Gastrocnemius medialis (tissue), 4 donors: ENCODE results near the gene CCBE1. TPM values are rescaled to one million over a fixed set of nuclear protein-coding genes. Genes with fewer than 3 reads are reported as not detected.
A peak's percentile ranks its signal among the peaks of the same experiment; 100 is the strongest.

ENCODE experiments used
- ATAC-seq, 2 donors: fragments of 150-250 bp; one replicate each; pipeline ENCODE4 v1.9.1; 2016
- DNase-seq, 2 donors: peaks; one replicate each; pipeline ENCODE4 v3.0.0-alpha.2; 2019
- H3K27ac ChIP-seq, 4 donors: fragments of 200-600 bp; sonication (generic); 1 replicate in 1 of 4; 2 replicates in 3 of 4; pipeline ENCODE4 v1.5.1; 2016 to 2018; ENCODE audit warnings: mild to moderate bottlenecking in 2 of 4, moderate library complexity in 1 of 4
- H3K27me3 ChIP-seq, 3 donors: fragments of 200-600 bp; sonication (generic) in 2 of 3; 1 replicate in 1 of 3; 2 replicates in 2 of 3; pipeline versions ENCODE4 v1.5.1 to v1.6.0; 2016 to 2019; ENCODE audit warnings: mild to moderate bottlenecking in 1 of 3, moderate library complexity in 1 of 3
- H3K36me3 ChIP-seq, 2 donors: fragments of 200-600 bp; sonication (generic) in 1 of 2; one replicate each; pipeline ENCODE4 v1.5.1; 2017 to 2018
- H3K4me1 ChIP-seq, 2 donors: fragments of 200-600 bp; sonication (generic) in 1 of 2; one replicate each; pipeline ENCODE4 v1.5.1; 2016 to 2017; ENCODE audit warnings: mild to moderate bottlenecking in 2 of 2
- H3K4me3 ChIP-seq, 4 donors: fragments of 200-600 bp; sonication (generic) in 3 of 4; 1 replicate in 1 of 4; 2 replicates in 3 of 4; pipeline ENCODE4 v1.5.1; 2016 to 2019; ENCODE audit warnings: mild to moderate bottlenecking in 2 of 4
- H3K9me3 ChIP-seq, 3 donors: fragments of 200-600 bp; sonication (generic) in 2 of 3; 1 replicate in 1 of 3; 2 replicates in 2 of 3; pipeline ENCODE4 v1.5.1; 2016 to 2019
- CTCF ChIP-seq, 5 experiments: fragments of 450-650 bp in 3 of 5; fragments of 200-600 bp in 2 of 5; sonication (generic) in 2 of 5; IDR thresholded peaks in 4 of 5; conservative IDR thresholded peaks in 1 of 5; 1 replicate in 4 of 5; 2 replicates in 1 of 5; pipeline ENCODE4 v1.5.1; 2016 to 2019; ENCODE audit warnings: antibody characterized with exemption in 5 of 5, mild to moderate bottlenecking in 3 of 5, moderate library complexity in 3 of 5
- POLR2A ChIP-seq, 2 donors: fragments of 450-650 bp; IDR thresholded peaks; one replicate each; pipeline ENCODE4 v1.6.1; 2017; ENCODE audit warnings: antibody characterized with exemption in 2 of 2, mild to moderate bottlenecking in 2 of 2, moderate library complexity in 2 of 2
- in situ Hi-C, 4 donors: fragments of 200-750 bp; cut with MboI; loops; one replicate each; pipeline versions ENCODE4 v1.15.0 to v1.8.0; 2017; ENCODE audit warnings: low sequenced_read_pairs in 4 of 4
- intact Hi-C: fragments of 100-400 bp; cut with DNase I; formaldehyde crosslinking; loops from one replicate; pipeline ENCODE4 v1.15.1; 2023; ENCODE audit warnings: low total_unique reads
- total RNA-seq, 4 donors: library from RNA; depleted of rRNA; stranded (reverse); fragments of >200 nt; gene quantifications; one replicate each; pipeline versions ENCODE4 v1.1.0 to v1.2.3, GENCODE V29; 2016

CCBE1 gene
- total RNA-seq, 4 donors from 2014 or later = 0.44 to 2.7 (median 1.3) TPM

GRCh38 chr18:59431131-59431530 lies 266.1 kb downstream of the CCBE1 start:
- no peak for ATAC-seq
- in situ Hi-C loops = no loop called here
- intact Hi-C loops = no loop called here

GRCh38 chr18:59429608-59430007 lies 267.6 kb downstream of the CCBE1 start:
- ATAC-seq (no peak), DNase-seq (no peak)
- H3K36me3 ChIP-seq = no peaks in the 10 kb centered on the region
- H3K4me3 ChIP-seq = no peak overlapping the region
- no peak overlapping the region for H3K27ac ChIP-seq
- no peaks in the 10 kb centered on the region for H3K9me3 ChIP-seq
- H3K4me1 ChIP-seq = no peaks in the 10 kb centered on the region
- intact Hi-C loops (no loop called here), in situ Hi-C loops (no loop called here)
- TF ChIP-seq POLR2A (IDR thresholded peaks at IDR 0.05) = no peak
- TF ChIP-seq CTCF (IDR thresholded peaks at IDR 0.05 in 4 of 5, conservative IDR thresholded peaks at IDR 0.05 in 1 of 5) = no peak
- no peaks in the 10 kb centered on the region for H3K27me3 ChIP-seq

More at GRCh38 chr18:59431131-59431530, 266.1 kb downstream of the CCBE1 start:
- H3K4me1 ChIP-seq = no peaks in the 10 kb centered on the region
- H3K27ac ChIP-seq = no peak overlapping the region
- H3K9me3 ChIP-seq = no peaks in the 10 kb centered on the region
- no peaks in the 10 kb centered on the region for H3K36me3 ChIP-seq
- H3K4me3 ChIP-seq = no peak overlapping the region
- H3K27me3 ChIP-seq = no peaks in the 10 kb centered on the region
- no peak for DNase-seq
- TF ChIP-seq CTCF (IDR thresholded peaks at IDR 0.05 in 4 of 5, conservative IDR thresholded peaks at IDR 0.05 in 1 of 5) (no peak), POLR2A (IDR thresholded peaks at IDR 0.05) (no peak)

GRCh38 chr18:59428018-59428417 lies 269.2 kb downstream of the CCBE1 start:
- no peaks in the 10 kb centered on the region for H3K9me3 ChIP-seq
- H3K4me1 ChIP-seq = no peaks in the 10 kb centered on the region
- no peak for TF ChIP-seq POLR2A (IDR thresholded peaks at IDR 0.05)
- TF ChIP-seq CTCF (IDR thresholded peaks at IDR 0.05 in 4 of 5, conservative IDR thresholded peaks at IDR 0.05 in 1 of 5) = no peak
- H3K4me3 ChIP-seq = no peak overlapping the region
- H3K27me3 ChIP-seq = no peaks in the 10 kb centered on the region
- peak; percentile 33 to 65 for ATAC-seq
- in situ Hi-C loops = no loop called here
- intact Hi-C loops = no loop called here
- no peak for DNase-seq
- H3K36me3 ChIP-seq = no peaks in the 10 kb centered on the region
- H3K27ac ChIP-seq = no peak overlapping the region

GRCh38 chr18:59426855-59427254 lies 270.4 kb downstream of the CCBE1 start:
- no peaks in the 10 kb centered on the region for H3K4me1 ChIP-seq
- intact Hi-C loops = no loop called here

More at GRCh38 chr18:59426855-59427254, 270.4 kb downstream of the CCBE1 start:
- DNase-seq (no peak), ATAC-seq (no peak)
- Histone ChIP-seq H3K27ac (no peak overlapping the region), H3K27me3 (peaks cover 0 to 3% (median 0%) of the 10 kb centered on the region in 3 donors), H3K4me3 (no peak overlapping the region), H3K9me3 (no peaks in the 10 kb centered on the region), H3K36me3 (no peaks in the 10 kb centered on the region)
- in situ Hi-C loops = no loop called here
- no peak for TF ChIP-seq CTCF (IDR thresholded peaks at IDR 0.05 in 4 of 5, conservative IDR thresholded peaks at IDR 0.05 in 1 of 5)
- no peak for TF ChIP-seq POLR2A (IDR thresholded peaks at IDR 0.05)
